Right lung (tissue), 5 donors: ENCODE results near the gene CD34. TPM values are rescaled to one million over a fixed set of nuclear protein-coding genes. Genes with fewer than 3 reads are reported as not detected.
A peak's percentile ranks its signal among the peaks of the same experiment; 100 is the strongest.

Source experiments
- DNase-seq, 2 donors: peaks; one replicate each; pipeline ENCODE4 v3.0.0-alpha.2; 2013
- polyA plus RNA-seq, 5 donors: library from polyadenylated mRNA; unstranded; fragments of 120-200 nt; gene quantifications; one replicate each; pipeline versions ENCODE4 v1.2.1 to v1.2.3, GENCODE V29; 2013; ENCODE audit warnings: inconsistent platforms in 1 of 5, low replicate concordance in 1 of 5; ENCODE audit not compliant: insufficient read length in 5 of 5, insufficient read depth in 1 of 5

Gene CD34
- polyA plus RNA-seq, 5 donors: 126 to 157 (median 146) TPM

- DNase-seq: no peak
These were observed 34.8 kb downstream of the CD34 start for GRCh38 chr1:207876131-207876530.

- DNase-seq: no peak
These were observed 35.4 kb downstream of the CD34 start for GRCh38 chr1:207875532-207875931.

- DNase-seq: no peak
These were observed 37.7 kb downstream of the CD34 start for GRCh38 chr1:207873055-207873890.

GRCh38 chr1:207872621-207873020 lies 38.3 kb downstream of the CD34 start:
- DNase-seq: no peak

- DNase-seq: no peak
These were observed 39.7 kb downstream of the CD34 start for GRCh38 chr1:207871117-207871649.

GRCh38 chr1:207870306-207871031 lies 40.5 kb downstream of the CD34 start:
- DNase-seq: no peak

- DNase-seq: no peak
These were observed 41.1 kb downstream of the CD34 start for GRCh38 chr1:207869859-207870258.

GRCh38 chr1:207868774-207869721 lies 41.9 kb downstream of the CD34 start:
- DNase-seq: peak; percentile 78 to 85

GRCh38 chr1:207868251-207868773 lies 42.6 kb downstream of the CD34 start:
- DNase-seq: peak in 1 of 2 donors; percentile 28

- DNase-seq: no peak
These were observed 43.5 kb downstream of the CD34 start for GRCh38 chr1:207867136-207868109.

- no peak for DNase-seq
These were observed 44.3 kb downstream of the CD34 start for GRCh38 chr1:207866471-207867135.

- no peak for DNase-seq
These were observed 46.9 kb downstream of the CD34 start for GRCh38 chr1:207863893-207864535.

GRCh38 chr1:207862241-207862787 lies 48.6 kb downstream of the CD34 start:
- no peak for DNase-seq

GRCh38 chr1:207861442-207862177 lies 49.3 kb downstream of the CD34 start:
- DNase-seq: no peak

GRCh38 chr1:207860531-207860930 lies 50.4 kb downstream of the CD34 start:
- DNase-seq: no peak

GRCh38 chr1:207858806-207859205 lies 52.1 kb downstream of the CD34 start:
- no peak for DNase-seq

- no peak for DNase-seq
These were observed 52.6 kb downstream of the CD34 start for GRCh38 chr1:207858281-207858680.

GRCh38 chr1:207857447-207857846 lies 53.5 kb downstream of the CD34 start:
- DNase-seq: no peak
